GM13977 (cell line): ENCODE data around the gene UBAP1L.

Source experiments
- DNase-seq: peaks from one replicate; pipeline ENCODE4 v3.0.0; 2012; ENCODE audit warnings: low spot score
- CTCF ChIP-seq: IDR thresholded peaks from 2 replicates; pipeline ENCODE4 v1.5.1; 2012; ENCODE audit warnings: mild to moderate bottlenecking, control low read depth; ENCODE audit not compliant: insufficient read depth; ENCODE audit errors: extremely low read depth, missing control alignments
- in situ Hi-C: fragments of 300-500 bp; cut with MboI; formaldehyde crosslinking; loops from one replicate; pipeline ENCODE4 v1.12.0; 2022; ENCODE audit warnings: low sequenced_read_pairs, low pct_unique_long_range_greater_than_20kb, mixed read lengths, inconsistent platforms; ENCODE audit not compliant: unreplicated experiment

UBAP1L gene

GRCh38 chr15:65072617-65073016 is 42.4 kb downstream of the UBAP1L start:
- no peak for DNase-seq
- in situ Hi-C loops = loop anchor here (25.0 kb wide), 1 partner anchor 215 kb away; the partner anchor contains the start of genes PARP16 and RNU5A-1
- no peak for TF ChIP-seq CTCF

GRCh38 chr15:65072027-65072426 is 43.0 kb downstream of the UBAP1L start:
- DNase-seq = no peak
- no peak for TF ChIP-seq CTCF
- in situ Hi-C loops = loop anchor here (25.0 kb wide), 1 partner anchor 215 kb away; the partner anchor contains the start of genes PARP16 and RNU5A-1

GRCh38 chr15:65071381-65071811 is 43.6 kb downstream of the UBAP1L start:
- no peak for TF ChIP-seq CTCF
- no peak for DNase-seq
- in situ Hi-C loops = loop anchor here (25.0 kb wide), 1 partner anchor 216 kb away; the partner anchor contains the start of genes PARP16 and RNU5A-1

GRCh38 chr15:65069779-65070546 is 45.0 kb downstream of the UBAP1L start:
- no peak for TF ChIP-seq CTCF
- in situ Hi-C loops = loop anchor here (25.0 kb wide), 1 partner anchor 217 kb away; the partner anchor contains the start of genes PARP16 and RNU5A-1
- DNase-seq = no peak

GRCh38 chr15:65069179-65069578 is 45.8 kb downstream of the UBAP1L start:
- TF ChIP-seq CTCF = no peak
- in situ Hi-C loops = loop anchor here (25.0 kb wide), 1 partner anchor 218 kb away; the partner anchor contains the start of genes PARP16 and RNU5A-1
- DNase-seq = no peak

- TF ChIP-seq CTCF = no peak
- in situ Hi-C loops = loop anchor here (25.0 kb wide), 1 partner anchor 219 kb away; the partner anchor contains the start of genes PARP16 and RNU5A-1
- DNase-seq = no peak
Measured at GRCh38 chr15:65068403-65068788, 46.6 kb downstream of the UBAP1L start.
